Keratinocyte (primary cell): ENCODE measurements around the gene TMC1.

Experiments
- EZH2 ChIP-seq: IDR thresholded peaks from one replicate; pipeline ENCODE4 v1.6.1; 2012; ENCODE audit warnings: inconsistent platforms, mild to moderate bottlenecking, low read length, moderate library complexity
- TF ChIP-seq, protein P1 (sequence below), 3 experiments: IDR thresholded peaks in 1 of 3; conservative IDR thresholded peaks in 1 of 3; optimal IDR thresholded peaks in 1 of 3; 2 replicates in 2 of 3; 3 replicates in 1 of 3; pipeline versions ENCODE3 to v1.5.1; 2011; ENCODE audit warnings: low read length in 3 of 3, mild to moderate bottlenecking in 3 of 3, moderate library complexity in 2 of 3, control low read depth in 1 of 3, inconsistent platforms in 1 of 3; ENCODE audit not compliant: insufficient read depth in 2 of 3; ENCODE audit errors: extremely low read depth in 1 of 3

GRCh38 chr9:72701510-72701909 lies 180.1 kb downstream of the TMC1 start:
- TF ChIP-seq, protein P1, sequence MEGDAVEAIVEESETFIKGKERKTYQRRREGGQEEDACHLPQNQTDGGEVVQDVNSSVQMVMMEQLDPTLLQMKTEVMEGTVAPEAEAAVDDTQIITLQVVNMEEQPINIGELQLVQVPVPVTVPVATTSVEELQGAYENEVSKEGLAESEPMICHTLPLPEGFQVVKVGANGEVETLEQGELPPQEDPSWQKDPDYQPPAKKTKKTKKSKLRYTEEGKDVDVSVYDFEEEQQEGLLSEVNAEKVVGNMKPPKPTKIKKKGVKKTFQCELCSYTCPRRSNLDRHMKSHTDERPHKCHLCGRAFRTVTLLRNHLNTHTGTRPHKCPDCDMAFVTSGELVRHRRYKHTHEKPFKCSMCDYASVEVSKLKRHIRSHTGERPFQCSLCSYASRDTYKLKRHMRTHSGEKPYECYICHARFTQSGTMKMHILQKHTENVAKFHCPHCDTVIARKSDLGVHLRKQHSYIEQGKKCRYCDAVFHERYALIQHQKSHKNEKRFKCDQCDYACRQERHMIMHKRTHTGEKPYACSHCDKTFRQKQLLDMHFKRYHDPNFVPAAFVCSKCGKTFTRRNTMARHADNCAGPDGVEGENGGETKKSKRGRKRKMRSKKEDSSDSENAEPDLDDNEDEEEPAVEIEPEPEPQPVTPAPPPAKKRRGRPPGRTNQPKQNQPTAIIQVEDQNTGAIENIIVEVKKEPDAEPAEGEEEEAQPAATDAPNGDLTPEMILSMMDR (optimal IDR thresholded peaks at IDR 0.05 in 1 of 3, IDR thresholded peaks at IDR 0.05 in 1 of 3, conservative IDR thresholded peaks at IDR 0.05 in 1 of 3; ENCODE audit: extremely low read depth in 1 of 3, insufficient read depth in 2 of 3, low read length in 3 of 3) = no peak
- TF ChIP-seq EZH2 = no peak
